GM19025 (cell line): ENCODE data around the gene STYXL1.
"Not testable (repeated sequence)": the region's sequence is repeated elsewhere in the genome, so short reads cannot be mapped to it uniquely, and the experiment has no call there.

Experiments
- ATAC-seq: cut with Tn5 transposase; IDR thresholded peaks from one replicate; pipeline ENCODE4 v1.9.1; 2021; ENCODE audit warnings: mild to moderate bottlenecking, low read depth, moderate library complexity; ENCODE audit not compliant: unreplicated experiment

The STYXL1 gene, protein sequence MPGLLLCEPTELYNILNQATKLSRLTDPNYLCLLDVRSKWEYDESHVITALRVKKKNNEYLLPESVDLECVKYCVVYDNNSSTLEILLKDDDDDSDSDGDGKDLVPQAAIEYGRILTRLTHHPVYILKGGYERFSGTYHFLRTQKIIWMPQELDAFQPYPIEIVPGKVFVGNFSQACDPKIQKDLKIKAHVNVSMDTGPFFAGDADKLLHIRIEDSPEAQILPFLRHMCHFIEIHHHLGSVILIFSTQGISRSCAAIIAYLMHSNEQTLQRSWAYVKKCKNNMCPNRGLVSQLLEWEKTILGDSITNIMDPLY

DNA sequence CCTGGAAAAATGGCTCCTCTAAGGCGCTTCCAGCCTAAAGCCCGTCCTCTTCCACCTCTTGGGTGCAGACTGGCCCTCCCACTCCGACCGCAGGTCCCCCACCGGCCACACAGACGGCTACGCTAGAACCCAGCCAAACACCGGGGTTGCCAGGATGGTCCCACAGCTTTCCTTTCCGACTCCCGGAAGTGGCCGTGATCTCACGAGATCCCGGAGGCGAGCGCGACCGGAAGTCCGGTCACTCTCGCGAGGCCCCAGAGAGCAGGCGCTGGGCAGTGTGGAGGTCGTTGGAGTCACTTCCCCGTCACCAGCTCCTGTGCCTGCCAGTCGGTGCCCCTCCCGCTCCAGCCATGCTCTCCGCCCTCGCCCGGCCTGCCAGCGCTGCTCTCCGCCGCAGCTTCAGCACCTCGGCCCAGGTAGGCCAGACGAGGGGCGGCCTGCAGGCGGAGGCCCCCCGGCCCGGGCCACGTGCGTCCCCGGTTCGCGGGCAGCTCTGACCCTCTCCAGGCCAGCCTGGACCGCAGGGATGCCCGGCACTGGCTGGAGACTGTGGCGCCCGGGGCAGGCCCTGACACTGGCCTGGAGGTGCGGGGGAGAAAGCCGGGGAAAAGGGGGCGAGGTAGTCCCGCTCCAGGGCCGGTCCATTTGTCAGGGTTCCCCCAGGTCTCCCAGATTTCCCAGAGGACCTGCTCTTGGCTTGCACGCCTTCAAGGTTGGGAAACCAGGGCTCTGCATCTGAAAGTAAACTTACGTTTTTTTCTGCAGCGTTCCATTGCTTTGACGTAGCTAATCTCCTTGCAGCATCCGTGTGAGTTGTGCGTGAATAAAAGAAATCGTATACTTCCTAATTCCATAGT is at the start of gene STYXL1, which contains the start of gene MDH2:
TSS of gene STYXL1 (minus strand) at position 190 of the 857 bp plus-strand sequence. CDS start 17,477 bp downstream, outside the sequence.
TSS of gene MDH2 (plus strand) at position 296 of the 857 bp plus-strand sequence. CDS start at position 351, 55 bp downstream.
- peak; percentile 96 for ATAC-seq

DNA sequence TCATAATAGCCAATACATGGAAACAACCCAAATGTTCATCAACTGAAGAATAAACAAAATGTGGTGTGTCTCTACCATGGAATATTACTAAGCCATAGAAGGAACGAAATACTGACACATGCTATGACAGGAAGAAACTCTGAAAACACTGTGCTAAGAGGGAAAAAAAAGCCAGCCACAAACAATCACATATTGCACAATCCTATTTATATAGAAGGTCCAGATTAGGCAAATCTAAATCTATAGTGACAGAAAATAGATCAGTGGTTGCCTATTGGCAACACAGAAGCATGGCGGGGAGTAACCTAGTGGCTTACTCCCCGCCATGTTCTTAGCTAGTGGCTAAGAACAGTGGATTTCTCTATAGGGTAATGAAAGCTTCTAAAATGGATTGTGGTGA is 48.1 kb upstream of the STYXL1 start:
- ATAC-seq: no peak

DNA sequence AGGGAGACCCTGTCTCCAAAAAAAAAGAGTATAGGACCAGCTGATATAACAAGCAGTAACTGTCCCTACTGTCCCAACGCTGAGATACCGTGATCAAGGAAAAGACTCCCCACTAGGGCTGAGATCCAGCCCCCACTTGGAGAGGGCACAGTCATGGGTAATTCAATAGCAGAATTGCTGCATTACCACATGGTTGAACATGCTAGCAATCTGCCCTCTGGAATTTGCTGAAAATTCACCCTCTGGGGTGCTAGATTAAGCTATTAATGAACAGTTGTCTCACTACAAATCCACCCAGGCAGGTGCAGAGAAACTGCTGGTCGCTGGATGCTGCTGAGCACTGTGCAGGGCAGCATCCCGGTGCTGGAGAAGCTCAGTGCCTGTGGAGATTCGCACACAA is 46.5 kb upstream of the STYXL1 start:
- ATAC-seq: not testable (repeated sequence)

DNA sequence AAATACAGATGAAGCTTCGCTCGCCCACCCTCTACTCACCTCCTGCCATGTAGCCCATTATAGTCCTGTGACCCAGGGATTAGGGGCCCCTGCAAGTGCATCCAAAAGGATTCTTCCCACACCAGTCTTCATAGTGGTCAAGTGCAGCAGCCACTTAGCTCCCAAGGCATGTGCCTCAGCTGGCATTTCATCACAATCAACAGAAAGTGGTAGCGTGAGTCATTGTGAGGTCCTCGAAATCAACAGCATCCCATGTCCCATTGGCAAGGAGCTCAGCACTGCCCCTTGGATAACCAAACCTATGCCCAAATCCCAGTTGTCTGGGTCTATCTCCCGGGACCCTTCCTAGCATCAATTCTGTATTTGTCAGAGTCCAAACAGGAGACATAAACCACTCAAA is 45.7 kb upstream of the STYXL1 start:
- ATAC-seq: not testable (repeated sequence)

DNA sequence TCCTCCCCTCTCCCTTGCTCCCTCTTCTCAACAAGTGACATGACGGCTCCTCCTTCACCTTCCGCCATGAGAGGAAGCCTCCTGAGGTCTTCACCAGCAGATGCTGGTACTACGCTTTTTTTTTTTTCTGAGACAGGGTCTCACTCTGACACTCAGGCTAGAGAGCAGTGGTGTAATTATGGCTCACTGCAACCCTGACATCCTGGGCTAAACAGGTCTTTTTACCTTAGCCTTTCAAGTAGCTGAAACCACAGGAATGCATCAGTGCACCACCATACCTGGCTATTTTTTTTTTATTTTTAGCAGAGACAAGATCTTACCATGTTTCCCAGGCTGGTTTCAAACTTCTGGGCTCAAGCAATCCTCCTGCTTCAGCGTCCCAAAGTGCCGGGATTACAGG is 43.7 kb upstream of the STYXL1 start:
- ATAC-seq: no peak

DNA sequence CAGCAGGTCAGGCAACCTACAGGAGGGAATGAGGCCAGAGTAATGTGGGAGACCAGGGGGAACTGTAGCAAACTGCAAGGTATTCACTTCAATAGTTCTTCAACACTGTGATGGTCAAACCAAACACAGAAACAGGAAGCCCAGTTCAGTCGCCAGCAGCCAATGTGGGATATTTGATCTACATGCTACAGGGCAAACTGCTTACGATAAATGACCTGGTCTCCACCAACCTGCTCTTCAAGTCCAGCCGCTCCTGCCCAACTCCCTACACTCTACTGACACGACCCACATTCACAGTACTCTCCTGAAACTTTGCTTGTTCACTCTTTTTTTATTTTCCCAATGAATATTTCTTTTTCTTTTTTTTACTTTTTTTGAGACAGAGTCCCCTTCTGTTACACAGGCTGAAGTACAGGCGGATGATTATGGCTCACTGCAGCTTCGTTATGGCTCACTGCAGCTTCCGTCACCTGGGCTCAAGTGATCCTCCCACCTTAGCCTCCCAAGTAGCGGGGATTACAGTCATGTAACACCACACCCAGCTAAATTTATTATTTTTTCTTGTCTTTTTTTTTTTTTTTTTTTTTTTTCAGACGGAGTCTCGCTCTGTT is 42.2 kb upstream of the STYXL1 start:
- no peak for ATAC-seq

DNA sequence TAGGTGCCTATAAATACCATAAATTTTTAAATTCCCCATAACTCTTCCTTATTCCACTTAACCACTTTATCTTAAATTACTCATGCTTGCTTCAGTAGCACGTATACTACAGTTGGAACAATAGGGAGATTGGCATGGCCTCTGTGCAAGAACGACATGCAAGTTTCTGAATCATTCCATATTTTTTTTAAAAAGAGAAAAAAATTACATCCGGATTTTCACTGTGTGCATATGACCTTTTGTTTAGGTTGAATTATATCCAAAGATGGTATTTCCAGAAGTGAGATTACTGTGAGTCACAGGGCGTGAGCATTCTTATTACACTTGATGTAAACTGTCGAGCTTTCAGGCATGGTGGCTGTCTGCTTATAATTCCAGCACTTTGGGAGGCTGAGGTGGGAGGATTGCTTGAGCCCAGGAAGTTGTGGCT is 39.6 kb upstream of the STYXL1 start:
- not testable (repeated sequence) for ATAC-seq

DNA sequence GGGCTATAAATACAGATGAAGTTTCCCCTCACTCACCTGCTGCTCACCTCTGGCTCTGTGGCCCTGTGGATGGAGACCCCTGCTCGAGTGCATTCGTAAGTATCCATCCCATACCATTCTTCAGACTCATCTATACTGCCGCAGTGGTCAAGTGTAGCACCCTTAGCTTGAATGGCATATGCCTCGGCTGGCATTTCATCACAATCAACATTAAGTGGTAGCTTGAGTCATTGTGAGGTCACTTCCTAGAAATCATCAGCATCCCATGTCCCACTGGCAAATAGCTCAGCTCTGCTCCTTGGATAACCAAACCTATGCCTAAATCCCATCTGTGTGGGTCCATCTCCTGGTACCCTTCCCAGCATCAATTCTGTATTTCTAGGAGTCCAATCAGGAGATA is 38.3 kb upstream of the STYXL1 start:
- no peak for ATAC-seq

DNA sequence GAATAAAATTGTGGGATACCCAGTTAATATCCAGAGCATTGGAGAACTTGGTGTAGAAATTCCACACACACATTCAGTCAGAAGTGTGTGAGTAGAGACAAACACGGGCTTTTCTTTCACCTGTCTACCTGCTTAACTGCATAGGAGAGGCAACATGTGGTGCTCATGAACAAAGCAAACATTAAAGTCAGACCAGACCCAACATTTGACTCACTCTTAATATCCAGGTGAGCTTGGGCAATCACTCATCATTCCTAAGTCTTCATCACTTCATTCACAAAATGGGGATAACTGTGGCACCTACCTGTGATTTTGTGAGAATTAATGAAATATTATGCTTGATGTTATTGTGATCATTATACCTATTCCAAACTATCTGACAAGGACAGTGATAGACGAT is 36.3 kb upstream of the STYXL1 start:
- ATAC-seq: not testable (repeated sequence)

DNA sequence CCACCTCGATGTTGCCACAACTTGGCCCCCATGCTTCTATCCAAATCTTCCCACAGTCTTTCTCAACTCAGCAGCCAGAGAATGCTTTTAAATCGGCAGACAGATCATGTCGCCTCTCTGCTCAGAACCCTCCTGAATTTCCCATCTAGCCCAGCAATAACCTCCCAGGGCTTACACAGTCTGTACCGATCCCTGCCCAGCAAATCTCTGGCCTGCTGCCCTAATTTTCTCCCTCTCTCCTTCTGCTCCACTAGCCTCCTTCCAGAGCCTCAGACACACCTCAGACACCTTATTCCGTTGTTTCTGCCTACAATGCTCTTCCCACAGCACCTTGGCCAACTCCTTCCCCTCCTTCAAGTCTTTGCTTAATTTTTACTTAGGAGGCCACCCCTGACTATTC is 32.4 kb upstream of the STYXL1 start:
- ATAC-seq: no peak

DNA sequence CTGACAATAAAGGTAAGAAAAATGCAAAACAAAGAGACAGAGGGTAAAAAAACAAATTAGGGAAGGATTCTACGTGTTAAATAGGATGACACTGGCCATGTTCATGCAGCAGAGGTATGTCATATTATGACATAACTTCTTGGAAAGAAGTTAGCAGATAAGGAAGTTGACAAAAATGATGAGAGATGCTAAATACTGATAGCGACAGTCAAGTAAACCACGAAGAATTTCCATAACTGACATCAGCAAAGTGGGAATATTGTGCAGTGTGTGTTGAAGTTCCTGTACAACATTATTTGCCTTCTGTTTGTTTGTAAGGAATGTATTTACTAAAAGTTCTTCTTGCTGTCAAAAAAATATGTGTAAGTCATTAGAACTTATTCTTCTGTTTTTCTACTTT is 29.6 kb upstream of the STYXL1 start:
- no peak for ATAC-seq

DNA sequence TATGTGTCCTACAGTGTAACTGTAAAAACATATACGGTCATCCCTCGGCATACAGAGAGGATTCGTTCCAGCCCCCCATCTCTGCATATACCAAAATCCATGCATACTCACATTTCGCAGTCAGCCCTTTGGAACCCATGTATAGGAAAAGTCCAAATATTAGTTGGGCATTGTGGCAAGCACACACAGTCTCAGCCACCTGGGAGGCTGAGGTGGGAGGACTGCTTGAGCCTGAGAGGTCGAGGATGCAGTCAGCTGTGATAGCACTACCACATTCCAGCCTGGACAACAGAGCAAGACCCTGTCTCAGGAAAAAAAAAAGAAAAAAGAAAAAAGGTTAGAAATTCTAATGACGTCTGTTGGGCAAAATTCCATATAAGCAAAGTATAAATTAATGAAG is 29.2 kb upstream of the STYXL1 start:
- ATAC-seq: no peak

DNA sequence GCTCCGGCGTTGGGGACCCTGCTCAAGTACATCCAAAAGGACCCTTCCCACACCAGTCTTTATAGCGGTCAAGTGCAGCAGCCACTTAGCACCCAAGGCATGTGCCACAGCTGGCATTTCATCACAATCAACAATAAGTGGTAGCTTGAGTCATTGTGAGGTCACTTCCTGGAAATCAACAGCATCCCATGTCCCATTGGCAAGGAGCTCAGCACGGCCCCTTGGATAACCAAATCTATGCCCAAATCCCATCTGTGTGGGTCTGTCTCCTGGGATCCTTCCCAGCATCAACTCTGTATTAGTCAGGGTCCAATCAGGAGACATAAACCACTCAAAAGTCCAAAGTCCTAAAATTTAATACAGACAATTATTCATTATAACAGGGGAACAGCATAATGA is 27.2 kb upstream of the STYXL1 start:
- no peak for ATAC-seq

DNA sequence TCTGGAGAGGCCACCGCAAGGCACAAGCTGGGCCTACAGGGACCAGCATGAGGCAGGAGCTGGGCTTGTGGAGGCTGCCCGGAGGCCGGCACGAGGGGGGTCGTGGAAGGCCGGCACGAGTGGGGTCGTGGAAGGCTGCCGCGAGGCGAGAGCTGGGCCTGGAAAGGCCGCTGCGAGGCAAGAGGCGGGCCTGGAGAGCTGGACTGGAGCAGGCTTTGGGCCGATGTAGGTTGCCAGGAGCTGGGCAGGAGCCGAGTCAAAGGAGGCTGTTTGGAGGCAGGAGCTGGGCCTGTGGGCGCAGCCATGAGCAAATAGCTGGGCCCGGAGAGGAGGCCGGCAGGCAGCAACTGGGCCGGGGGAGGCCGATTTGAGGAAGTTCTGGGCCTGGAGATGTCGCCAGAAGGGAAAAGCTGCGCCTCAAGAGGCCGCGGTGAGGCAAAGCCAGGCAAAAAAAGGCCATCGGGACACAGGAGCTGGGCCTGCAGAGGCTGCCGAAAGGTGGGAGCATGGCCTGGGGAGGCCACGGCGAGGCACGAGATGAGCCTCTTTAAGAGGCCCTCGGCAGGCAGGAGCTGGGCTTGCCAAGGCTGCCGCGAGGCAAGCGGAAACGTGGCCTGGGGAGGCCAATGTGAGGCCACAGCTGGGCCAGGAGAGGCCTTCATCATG is 26.6 kb upstream of the STYXL1 start:
- no peak for ATAC-seq

DNA sequence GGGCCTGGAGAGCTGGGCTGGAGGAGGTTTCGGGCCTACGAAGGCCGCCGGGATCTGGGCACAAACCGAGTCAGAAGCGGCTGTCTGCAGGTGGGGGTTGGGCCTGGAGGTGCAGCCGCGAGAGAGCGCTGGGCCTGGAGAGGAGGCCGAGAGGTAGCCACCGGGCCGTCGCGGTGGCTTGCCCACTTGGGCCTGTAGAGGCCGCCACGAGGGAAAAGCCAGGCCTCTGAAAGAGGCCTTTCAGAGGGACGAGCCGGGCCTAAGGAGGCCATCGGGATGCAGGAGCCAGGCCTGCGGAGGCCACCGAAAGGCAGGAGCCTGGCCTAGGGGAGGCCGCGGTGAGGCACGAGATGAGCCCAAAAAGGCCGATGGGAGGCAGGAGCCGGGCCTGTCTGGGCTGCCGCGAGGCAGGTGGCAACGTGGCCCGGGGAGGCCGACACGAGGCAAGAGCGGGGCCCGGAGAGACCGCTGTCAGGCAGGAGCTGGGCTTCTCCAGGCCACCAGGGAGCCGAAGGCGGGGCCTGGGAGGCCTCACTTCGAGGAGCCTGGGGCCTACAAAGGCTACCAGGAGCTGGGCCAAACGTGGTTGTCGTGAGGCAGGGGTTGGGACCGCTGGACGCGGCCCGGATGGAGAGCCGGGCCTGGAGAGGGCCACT is 25.7 kb upstream of the STYXL1 start:
- no peak for ATAC-seq

DNA sequence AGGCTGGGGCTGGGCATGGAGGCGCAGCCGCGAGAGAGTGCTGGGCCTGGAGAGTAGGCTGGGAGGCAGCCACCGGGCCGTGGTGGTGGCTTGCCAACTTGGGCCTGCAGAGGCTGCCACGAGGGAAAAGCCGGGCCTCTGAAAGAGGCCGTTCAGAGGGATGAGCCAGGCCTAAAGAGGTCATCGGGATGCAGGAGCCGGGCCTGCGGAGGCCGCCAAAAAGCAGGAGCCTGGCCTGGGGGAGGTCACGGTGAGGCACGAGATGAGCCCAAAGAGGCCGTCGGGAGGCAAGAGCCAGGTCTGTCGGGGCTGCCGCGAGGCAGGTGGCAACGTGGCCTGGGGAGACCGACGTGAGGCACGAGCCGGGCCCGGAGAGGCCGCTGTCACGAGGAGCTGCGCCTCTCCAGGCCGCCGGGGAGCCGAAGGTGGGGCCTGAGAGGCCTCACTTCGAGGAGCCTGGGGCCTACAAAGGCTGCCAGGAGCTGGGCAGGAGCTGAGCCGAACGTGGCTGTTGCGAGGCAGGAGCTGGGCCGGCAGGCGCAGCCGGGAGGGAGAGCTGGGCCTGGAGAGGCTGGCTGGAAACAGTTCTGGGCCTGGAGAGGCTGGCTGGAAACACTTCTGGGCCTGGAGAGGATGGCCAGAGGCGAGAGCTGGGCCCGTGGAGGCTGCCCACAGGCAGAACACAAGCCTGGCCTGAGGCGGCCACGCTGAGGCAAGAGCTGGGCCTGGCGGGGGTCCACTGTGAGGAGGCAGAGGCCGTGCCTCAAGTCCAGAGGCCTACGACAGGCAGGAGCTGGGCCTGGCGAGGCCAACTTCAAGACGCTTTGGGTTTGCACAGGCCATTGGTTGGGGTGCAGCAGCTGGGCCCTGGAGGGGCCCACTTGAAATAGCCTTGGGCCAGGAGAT is 24.7 kb upstream of the STYXL1 start:
- no peak for ATAC-seq

DNA sequence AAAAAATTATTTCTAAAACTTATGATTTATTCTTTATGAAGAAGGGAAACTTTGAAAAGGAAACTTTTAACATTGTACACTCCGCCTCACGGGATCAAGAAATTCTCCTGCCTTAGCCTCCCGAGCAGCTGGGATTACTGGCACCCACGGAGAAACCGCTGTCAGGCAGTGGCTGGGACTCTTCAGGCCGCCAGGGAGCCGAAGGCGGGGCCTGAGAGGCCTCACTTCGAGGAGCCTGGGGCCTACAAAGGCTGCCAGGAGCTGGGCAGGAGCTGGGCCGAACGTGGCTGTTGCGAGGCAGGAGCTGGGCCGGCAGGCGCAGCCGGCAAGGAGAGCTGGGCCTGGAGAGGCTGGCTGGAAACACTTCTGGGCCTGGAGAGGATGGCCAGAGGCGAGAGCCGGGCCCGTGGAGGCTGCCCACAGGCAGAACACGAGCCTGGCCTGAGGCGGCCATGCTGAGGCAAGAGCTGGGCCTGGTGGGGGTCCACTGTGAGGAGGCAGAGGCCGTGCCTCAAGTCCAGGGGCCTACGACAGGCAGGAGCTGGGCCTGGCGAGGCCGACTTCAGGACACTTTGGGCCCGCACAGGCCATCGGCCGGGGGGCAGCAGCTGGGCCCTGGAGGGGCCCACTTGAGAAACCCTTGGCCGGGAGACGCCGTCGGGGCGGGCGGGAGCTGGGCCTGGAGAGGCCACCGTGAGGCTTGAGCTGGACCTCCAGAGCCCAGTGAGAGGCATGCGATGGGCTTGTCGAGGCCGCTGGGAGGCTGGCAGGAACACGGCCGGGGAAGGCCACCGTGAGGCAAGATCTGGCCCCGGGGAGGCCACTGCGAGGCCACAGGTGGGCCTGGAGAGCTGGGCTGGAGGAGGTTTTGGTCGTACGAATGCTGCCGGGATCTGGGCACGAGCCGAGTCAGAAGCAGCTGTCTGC is 23.8 kb upstream of the STYXL1 start:
- no peak for ATAC-seq

DNA sequence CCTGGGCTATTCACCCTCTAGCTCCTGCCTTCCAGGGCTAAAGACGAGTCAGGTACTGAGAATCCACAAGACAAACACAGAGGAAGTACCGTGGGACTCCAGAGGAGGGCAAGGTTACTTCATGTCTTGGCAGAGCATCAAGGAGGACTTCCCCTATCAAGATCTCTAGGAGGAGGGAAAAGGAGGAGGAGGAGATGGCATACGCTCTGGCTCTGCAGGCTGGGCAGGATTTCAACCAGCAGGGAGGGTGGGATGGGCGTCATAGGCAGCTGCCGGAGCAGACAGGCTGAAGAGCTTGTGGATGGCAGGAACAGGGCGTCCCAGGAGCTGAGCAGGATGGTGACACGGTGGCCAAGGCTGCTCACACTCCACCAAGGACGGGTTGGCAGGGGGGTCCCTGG is 21.4 kb upstream of the STYXL1 start:
- no peak for ATAC-seq
